SK-N-SH treated with all-trans-retinoic acid at 6 μM for 48 hours (cell line): ENCODE measurements around the gene CPNE4.

Experiments
- ATAC-seq: fragments of 200-7000 bp; cut with Tn5 transposase; 3 replicates; pipeline ENCODE4 v1.9.1; 2020; ENCODE audit warnings: mild to moderate bottlenecking, moderate library complexity
- ARNTL ChIP-seq: fragments of 450-650 bp; formaldehyde crosslinking; IDR thresholded peaks from 2 replicates; pipeline ENCODE4 v1.5.0; 2020; ENCODE audit warnings: low read depth, mild to moderate bottlenecking, moderate library complexity, borderline replicate concordance
- BACH2 ChIP-seq: fragments of 250-450 bp; sonication (Bioruptor Pico); IDR thresholded peaks from 2 replicates; pipeline ENCODE4 v1.9.0; 2021; ENCODE audit warnings: mild to moderate bottlenecking, borderline replicate concordance
- CSDC2 ChIP-seq: fragments of 250-450 bp; sonication (Bioruptor Pico); IDR thresholded peaks from 2 replicates; pipeline ENCODE4 v1.5.0; 2020; ENCODE audit warnings: mild to moderate bottlenecking, moderate library complexity
- ESRRG ChIP-seq: fragments of 250-450 bp; sonication (Bioruptor Pico); IDR thresholded peaks from 2 replicates; pipeline ENCODE4 v1.6.1; 2021; ENCODE audit warnings: mild to moderate bottlenecking
- GLIS3 ChIP-seq: fragments of 250-450 bp; sonication (Bioruptor Pico); IDR thresholded peaks from 2 replicates; pipeline ENCODE4 v1.5.0; 2020; ENCODE audit warnings: mild to moderate bottlenecking, moderate library complexity
- OSR1 ChIP-seq: fragments of 250-450 bp; sonication (Bioruptor Pico); IDR thresholded peaks from 2 replicates; pipeline ENCODE4 v1.8.0; 2022; ENCODE audit warnings: moderate library complexity, mild to moderate bottlenecking, inconsistent platforms
- PPARA ChIP-seq: fragments of 250-450 bp; sonication (Bioruptor Pico); IDR thresholded peaks from 2 replicates; pipeline ENCODE4 v1.5.0; 2020; ENCODE audit warnings: mild to moderate bottlenecking, borderline replicate concordance
- SNAI2 ChIP-seq: fragments of 250-450 bp; sonication (Bioruptor Pico); IDR thresholded peaks from 2 replicates; pipeline ENCODE4 v1.5.0; 2020; ENCODE audit warnings: mild to moderate bottlenecking, moderate library complexity
- TCF4 ChIP-seq: fragments of 250-450 bp; sonication (Bioruptor Pico); IDR thresholded peaks from 2 replicates; pipeline ENCODE4 v1.8.0; 2021; ENCODE audit warnings: mild to moderate bottlenecking, moderate library complexity, borderline replicate concordance
- TOX ChIP-seq: fragments of 250-450 bp; sonication (Bioruptor Pico); IDR thresholded peaks from 2 replicates; pipeline ENCODE4 v1.8.0; 2021; ENCODE audit warnings: mild to moderate bottlenecking, moderate library complexity, borderline replicate concordance
- ZC3H10 ChIP-seq: fragments of 250-450 bp; sonication (Bioruptor Pico); IDR thresholded peaks from 2 replicates; pipeline ENCODE4 v1.5.1; 2021; ENCODE audit warnings: mild to moderate bottlenecking, moderate library complexity
- ZFP3 ChIP-seq: fragments of 250-450 bp; sonication (Bioruptor Pico); IDR thresholded peaks from 2 replicates; pipeline ENCODE4 v1.5.0; 2020; ENCODE audit warnings: mild to moderate bottlenecking, moderate library complexity
- ZFP30 ChIP-seq: fragments of 450-650 bp; formaldehyde crosslinking; IDR thresholded peaks from 2 replicates; pipeline ENCODE4 v1.5.0; 2022; ENCODE audit warnings: mild to moderate bottlenecking, moderate library complexity
- ZNF565 ChIP-seq: fragments of 450-650 bp; formaldehyde crosslinking; conservative IDR thresholded peaks from 2 replicates; pipeline ENCODE4 v1.5.0; 2020; ENCODE audit warnings: low read depth, mild to moderate bottlenecking, moderate library complexity
- ZNF8 ChIP-seq: fragments of 450-650 bp; formaldehyde crosslinking; IDR thresholded peaks from 2 replicates; pipeline ENCODE4 v1.5.0; 2020; ENCODE audit warnings: mild to moderate bottlenecking, moderate library complexity
- TF ChIP-seq, protein P1 (sequence below): fragments of 250-450 bp; sonication (Bioruptor Pico); IDR thresholded peaks from 2 replicates; pipeline ENCODE4 v1.8.0; 2020; ENCODE audit warnings: mild to moderate bottlenecking, moderate library complexity, borderline replicate concordance
- TF ChIP-seq, protein P2 (sequence below): fragments of 250-450 bp; sonication (Bioruptor Pico); IDR thresholded peaks from 2 replicates; pipeline ENCODE4 v1.8.0; 2021; ENCODE audit warnings: low read depth, mild to moderate bottlenecking, moderate library complexity, borderline replicate concordance
- TF ChIP-seq, protein P3 (sequence below): fragments of 250-450 bp; sonication (Bioruptor Pico); IDR thresholded peaks from 2 replicates; pipeline ENCODE4 v1.5.1; 2020; ENCODE audit warnings: low read depth, mild to moderate bottlenecking, moderate library complexity
- TF ChIP-seq, protein P4 (sequence below): fragments of 250-450 bp; sonication (Bioruptor Pico); IDR thresholded peaks from 2 replicates; pipeline ENCODE4 v1.5.0; 2020; ENCODE audit warnings: mild to moderate bottlenecking, moderate library complexity
- TF ChIP-seq, protein P5 (sequence below): fragments of 250-450 bp; sonication (Bioruptor Pico); IDR thresholded peaks from 2 replicates; pipeline ENCODE4 v1.5.1; 2021; ENCODE audit warnings: mild to moderate bottlenecking, moderate library complexity

Gene CPNE4

DNA sequence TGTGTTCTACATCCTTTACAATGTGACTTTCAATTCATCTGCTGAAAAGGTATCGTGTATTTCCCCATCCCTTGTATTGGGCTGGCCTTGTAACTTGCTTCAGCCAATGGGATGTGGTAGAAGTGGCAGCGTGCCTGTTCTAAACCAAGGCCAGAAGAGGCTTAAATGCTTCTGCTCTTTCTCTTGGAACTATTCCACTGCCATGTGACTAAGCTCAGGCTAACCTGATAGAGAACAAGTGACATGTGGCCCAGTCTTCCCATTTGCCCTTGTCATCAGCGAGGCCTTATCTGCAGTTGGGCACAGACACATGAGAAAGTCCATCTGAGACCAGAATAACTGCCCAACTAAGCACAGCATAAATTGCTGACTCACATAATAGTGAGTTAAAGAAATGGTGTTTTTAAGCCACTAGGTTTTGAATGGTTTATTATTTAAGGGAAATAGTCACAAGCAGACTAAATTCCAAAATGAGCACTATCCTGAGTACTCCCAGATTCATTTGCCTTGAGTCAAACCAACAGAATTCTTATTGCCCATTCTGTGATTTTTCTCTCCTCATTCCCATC, 230.2 kb downstream of the CPNE4 start:
- TF ChIP-seq ZNF8 (CRISPR knock-in tag) (no peak), ARNTL (CRISPR knock-in tag) (no peak), TCF4 (no peak), ZC3H10 (CRISPR knock-in tag) (no peak)
- ATAC-seq = no peak

DNA sequence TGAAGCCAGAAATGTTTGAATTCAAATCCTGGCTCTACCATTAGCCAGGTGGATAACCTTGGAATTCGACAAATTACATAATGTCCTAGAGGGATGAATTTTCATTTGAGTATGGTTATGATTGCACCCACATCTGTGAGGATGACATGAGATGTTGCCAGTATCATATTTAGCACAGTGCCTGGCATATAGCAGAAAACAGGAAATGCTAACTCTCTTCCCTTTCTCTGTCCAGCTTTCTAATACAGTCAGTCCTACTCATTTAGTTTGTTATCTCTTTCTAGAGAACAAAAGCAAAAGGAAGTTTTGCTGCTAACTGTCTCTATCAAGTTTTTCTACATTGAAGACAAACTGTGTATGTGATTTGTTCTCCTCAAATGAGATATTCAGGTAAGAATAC, 231.7 kb downstream of the CPNE4 start:
- TF ChIP-seq ZNF565 (CRISPR knock-in tag) (no peak), ARNTL (CRISPR knock-in tag) (no peak), GLIS3 (CRISPR knock-in tag) (no peak), PPARA (CRISPR knock-in tag) (no peak)
- TF ChIP-seq, protein P1, sequence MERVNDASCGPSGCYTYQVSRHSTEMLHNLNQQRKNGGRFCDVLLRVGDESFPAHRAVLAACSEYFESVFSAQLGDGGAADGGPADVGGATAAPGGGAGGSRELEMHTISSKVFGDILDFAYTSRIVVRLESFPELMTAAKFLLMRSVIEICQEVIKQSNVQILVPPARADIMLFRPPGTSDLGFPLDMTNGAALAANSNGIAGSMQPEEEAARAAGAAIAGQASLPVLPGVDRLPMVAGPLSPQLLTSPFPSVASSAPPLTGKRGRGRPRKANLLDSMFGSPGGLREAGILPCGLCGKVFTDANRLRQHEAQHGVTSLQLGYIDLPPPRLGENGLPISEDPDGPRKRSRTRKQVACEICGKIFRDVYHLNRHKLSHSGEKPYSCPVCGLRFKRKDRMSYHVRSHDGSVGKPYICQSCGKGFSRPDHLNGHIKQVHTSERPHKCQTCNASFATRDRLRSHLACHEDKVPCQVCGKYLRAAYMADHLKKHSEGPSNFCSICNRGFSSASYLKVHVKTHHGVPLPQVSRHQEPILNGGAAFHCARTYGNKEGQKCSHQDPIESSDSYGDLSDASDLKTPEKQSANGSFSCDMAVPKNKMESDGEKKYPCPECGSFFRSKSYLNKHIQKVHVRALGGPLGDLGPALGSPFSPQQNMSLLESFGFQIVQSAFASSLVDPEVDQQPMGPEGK (CRISPR knock-in tag) = no peak
- TF ChIP-seq, protein P2, sequence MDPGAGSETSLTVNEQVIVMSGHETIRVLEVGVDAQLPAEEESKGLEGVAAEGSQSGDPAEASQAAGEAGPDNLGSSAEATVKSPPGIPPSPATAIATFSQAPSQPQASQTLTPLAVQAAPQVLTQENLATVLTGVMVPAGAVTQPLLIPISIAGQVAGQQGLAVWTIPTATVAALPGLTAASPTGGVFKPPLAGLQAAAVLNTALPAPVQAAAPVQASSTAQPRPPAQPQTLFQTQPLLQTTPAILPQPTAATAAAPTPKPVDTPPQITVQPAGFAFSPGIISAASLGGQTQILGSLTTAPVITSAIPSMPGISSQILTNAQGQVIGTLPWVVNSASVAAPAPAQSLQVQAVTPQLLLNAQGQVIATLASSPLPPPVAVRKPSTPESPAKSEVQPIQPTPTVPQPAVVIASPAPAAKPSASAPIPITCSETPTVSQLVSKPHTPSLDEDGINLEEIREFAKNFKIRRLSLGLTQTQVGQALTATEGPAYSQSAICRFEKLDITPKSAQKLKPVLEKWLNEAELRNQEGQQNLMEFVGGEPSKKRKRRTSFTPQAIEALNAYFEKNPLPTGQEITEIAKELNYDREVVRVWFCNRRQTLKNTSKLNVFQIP (CRISPR knock-in tag) = no peak
- no peak for ATAC-seq

DNA sequence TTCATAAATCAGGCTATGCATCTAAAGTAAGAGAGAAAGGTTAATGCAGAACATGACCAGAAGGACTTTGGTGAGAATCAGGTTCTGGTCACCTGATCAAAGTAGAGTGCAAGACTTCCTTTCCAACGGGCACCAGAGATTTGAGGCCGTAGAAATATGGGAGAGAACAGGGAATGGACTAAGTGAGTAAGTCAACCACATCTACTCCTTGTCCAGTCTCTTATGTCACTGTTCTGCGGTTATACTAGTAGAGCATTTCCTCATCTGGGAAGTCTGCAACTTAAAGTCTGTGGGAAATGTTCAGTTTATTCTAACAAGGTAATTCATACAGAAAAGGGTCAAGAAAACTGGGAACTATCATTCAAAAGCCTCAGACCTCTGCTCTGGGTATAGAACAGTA, 232.8 kb downstream of the CPNE4 start:
- no peak for ATAC-seq
- TF ChIP-seq ZNF8 (CRISPR knock-in tag) (no peak), ZNF565 (CRISPR knock-in tag) (no peak), ZFP30 (CRISPR knock-in tag) (no peak), BACH2 (CRISPR knock-in tag) (no peak), TCF4 (no peak), ESRRG (CRISPR knock-in tag) (no peak), ZC3H10 (CRISPR knock-in tag) (no peak), ARNTL (CRISPR knock-in tag) (no peak), CSDC2 (CRISPR knock-in tag) (no peak), GLIS3 (CRISPR knock-in tag) (no peak), OSR1 (CRISPR knock-in tag) (no peak), TOX (CRISPR knock-in tag) (no peak), SNAI2 (no peak), ZFP3 (CRISPR knock-in tag) (no peak)
- TF ChIP-seq, protein P3, sequence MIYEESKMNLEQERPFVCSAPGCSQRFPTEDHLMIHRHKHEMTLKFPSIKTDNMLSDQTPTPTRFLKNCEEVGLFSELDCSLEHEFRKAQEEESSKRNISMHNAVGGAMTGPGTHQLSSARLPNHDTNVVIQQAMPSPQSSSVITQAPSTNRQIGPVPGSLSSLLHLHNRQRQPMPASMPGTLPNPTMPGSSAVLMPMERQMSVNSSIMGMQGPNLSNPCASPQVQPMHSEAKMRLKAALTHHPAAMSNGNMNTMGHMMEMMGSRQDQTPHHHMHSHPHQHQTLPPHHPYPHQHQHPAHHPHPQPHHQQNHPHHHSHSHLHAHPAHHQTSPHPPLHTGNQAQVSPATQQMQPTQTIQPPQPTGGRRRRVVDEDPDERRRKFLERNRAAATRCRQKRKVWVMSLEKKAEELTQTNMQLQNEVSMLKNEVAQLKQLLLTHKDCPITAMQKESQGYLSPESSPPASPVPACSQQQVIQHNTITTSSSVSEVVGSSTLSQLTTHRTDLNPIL (CRISPR knock-in tag) = no peak
- TF ChIP-seq, protein P2 (CRISPR knock-in tag) = no peak
- TF ChIP-seq, protein P4, sequence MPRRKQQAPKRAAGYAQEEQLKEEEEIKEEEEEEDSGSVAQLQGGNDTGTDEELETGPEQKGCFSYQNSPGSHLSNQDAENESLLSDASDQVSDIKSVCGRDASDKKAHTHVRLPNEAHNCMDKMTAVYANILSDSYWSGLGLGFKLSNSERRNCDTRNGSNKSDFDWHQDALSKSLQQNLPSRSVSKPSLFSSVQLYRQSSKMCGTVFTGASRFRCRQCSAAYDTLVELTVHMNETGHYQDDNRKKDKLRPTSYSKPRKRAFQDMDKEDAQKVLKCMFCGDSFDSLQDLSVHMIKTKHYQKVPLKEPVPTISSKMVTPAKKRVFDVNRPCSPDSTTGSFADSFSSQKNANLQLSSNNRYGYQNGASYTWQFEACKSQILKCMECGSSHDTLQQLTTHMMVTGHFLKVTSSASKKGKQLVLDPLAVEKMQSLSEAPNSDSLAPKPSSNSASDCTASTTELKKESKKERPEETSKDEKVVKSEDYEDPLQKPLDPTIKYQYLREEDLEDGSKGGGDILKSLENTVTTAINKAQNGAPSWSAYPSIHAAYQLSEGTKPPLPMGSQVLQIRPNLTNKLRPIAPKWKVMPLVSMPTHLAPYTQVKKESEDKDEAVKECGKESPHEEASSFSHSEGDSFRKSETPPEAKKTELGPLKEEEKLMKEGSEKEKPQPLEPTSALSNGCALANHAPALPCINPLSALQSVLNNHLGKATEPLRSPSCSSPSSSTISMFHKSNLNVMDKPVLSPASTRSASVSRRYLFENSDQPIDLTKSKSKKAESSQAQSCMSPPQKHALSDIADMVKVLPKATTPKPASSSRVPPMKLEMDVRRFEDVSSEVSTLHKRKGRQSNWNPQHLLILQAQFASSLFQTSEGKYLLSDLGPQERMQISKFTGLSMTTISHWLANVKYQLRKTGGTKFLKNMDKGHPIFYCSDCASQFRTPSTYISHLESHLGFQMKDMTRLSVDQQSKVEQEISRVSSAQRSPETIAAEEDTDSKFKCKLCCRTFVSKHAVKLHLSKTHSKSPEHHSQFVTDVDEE = no peak
- TF ChIP-seq, protein P5, sequence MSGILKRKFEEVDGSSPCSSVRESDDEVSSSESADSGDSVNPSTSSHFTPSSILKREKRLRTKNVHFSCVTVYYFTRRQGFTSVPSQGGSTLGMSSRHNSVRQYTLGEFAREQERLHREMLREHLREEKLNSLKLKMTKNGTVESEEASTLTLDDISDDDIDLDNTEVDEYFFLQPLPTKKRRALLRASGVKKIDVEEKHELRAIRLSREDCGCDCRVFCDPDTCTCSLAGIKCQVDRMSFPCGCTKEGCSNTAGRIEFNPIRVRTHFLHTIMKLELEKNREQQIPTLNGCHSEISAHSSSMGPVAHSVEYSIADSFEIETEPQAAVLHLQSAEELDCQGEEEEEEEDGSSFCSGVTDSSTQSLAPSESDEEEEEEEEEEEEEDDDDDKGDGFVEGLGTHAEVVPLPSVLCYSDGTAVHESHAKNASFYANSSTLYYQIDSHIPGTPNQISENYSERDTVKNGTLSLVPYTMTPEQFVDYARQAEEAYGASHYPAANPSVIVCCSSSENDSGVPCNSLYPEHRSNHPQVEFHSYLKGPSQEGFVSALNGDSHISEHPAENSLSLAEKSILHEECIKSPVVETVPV = no peak
